Measurements from ENCODE around the gene CPNE6. TPM values are rescaled to one million over a fixed set of nuclear protein-coding genes. Genes with fewer than 3 reads are reported as not detected.
A peak's percentile ranks its signal among the peaks of the same experiment; 100 is the strongest.
"Not testable (repeated sequence)": the region's sequence is repeated elsewhere in the genome, so short reads cannot be mapped to it uniquely, and the experiment has no call there.

CPNE6 gene
- not detected in 2 replicates for total RNA-seq (2012; rRNA removed)

GRCh38 chr14:24071144-24071697, at the start of gene CPNE6:
Gene CPNE6 (plus strand): TSS chr14:24071562. CDS start chr14:24072937, 1,375 bp downstream.
- H3K27me3 ChIP-seq (ENCODE audit: control insufficient read depth, insufficient read depth, low read length): peaks cover 77% of the 10 kb centered on the region
- H3K36me3 ChIP-seq (ENCODE audit: insufficient read depth, low read length): no peaks in the 10 kb centered on the region
- no peak within 1 kb of the TSS for H3K4me2 ChIP-seq (ENCODE audit: low read length)
- no peak within 1 kb of the TSS for H3K4me3 ChIP-seq (ENCODE audit: low read length)
- no peaks in the 10 kb centered on the region for H3K4me1 ChIP-seq (ENCODE audit: control insufficient read depth, insufficient read depth, low read length)
- H3K9ac ChIP-seq (ENCODE audit: low read depth, low read length): no peak within 1 kb of the TSS
- no peaks in the 10 kb centered on the region for H3K9me3 ChIP-seq (replicated peaks; ENCODE audit: low read length)

- not testable (repeated sequence) for H3K9me3 ChIP-seq (replicated peaks; ENCODE audit: low read length); H3K27me3 ChIP-seq (ENCODE audit: control insufficient read depth, insufficient read depth, low read length); H3K36me3 ChIP-seq (ENCODE audit: insufficient read depth, low read length); H3K4me3 ChIP-seq (ENCODE audit: low read length); H3K9ac ChIP-seq (ENCODE audit: low read depth, low read length); H3K4me2 ChIP-seq (ENCODE audit: low read length); H3K4me1 ChIP-seq (ENCODE audit: control insufficient read depth, insufficient read depth, low read length)
Observed at GRCh38 chr14:24024939-24025418, 46.4 kb upstream of the CPNE6 start.

DNA sequence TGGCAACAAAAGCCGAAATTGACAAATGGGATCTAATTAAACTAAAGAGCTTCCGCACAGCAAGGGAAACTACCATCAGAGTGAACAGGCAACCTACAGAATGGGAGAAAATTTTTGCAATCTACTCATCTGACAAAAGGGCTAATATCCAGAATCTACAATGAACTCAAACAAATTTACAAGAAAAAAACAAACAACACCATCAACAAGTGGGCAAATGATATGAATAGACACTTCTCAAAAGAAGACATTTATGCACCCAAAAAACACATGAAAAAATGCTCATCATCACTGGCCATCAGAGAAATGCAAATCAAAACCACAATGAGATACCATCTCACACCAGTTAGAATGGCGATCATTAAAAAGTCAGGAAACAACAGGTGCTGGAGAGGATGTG, 41.7 kb upstream of the CPNE6 start:
- H3K36me3 ChIP-seq (ENCODE audit: insufficient read depth, low read length); H3K27me3 ChIP-seq (ENCODE audit: control insufficient read depth, insufficient read depth, low read length); H3K9me3 ChIP-seq (replicated peaks; ENCODE audit: low read length); H3K4me3 ChIP-seq (ENCODE audit: low read length); H3K4me1 ChIP-seq (ENCODE audit: control insufficient read depth, insufficient read depth, low read length); H3K9ac ChIP-seq (ENCODE audit: low read depth, low read length); H3K4me2 ChIP-seq (ENCODE audit: low read length): not testable (repeated sequence)

GRCh38 chr14:24031331-24031730, 40.0 kb upstream of the CPNE6 start:
- H3K9me3 ChIP-seq (replicated peaks; ENCODE audit: low read length); H3K27me3 ChIP-seq (ENCODE audit: control insufficient read depth, insufficient read depth, low read length); H3K4me2 ChIP-seq (ENCODE audit: low read length); H3K9ac ChIP-seq (ENCODE audit: low read depth, low read length); H3K36me3 ChIP-seq (ENCODE audit: insufficient read depth, low read length); H3K4me3 ChIP-seq (ENCODE audit: low read length); H3K4me1 ChIP-seq (ENCODE audit: control insufficient read depth, insufficient read depth, low read length): not testable (repeated sequence)

GRCh38 chr14:24032727-24033418, 38.5 kb upstream of the CPNE6 start:
- Histone ChIP-seq H3K4me1 (ENCODE audit: control insufficient read depth, insufficient read depth, low read length) (peaks cover 3% of the 10 kb centered on the region), H3K36me3 (ENCODE audit: insufficient read depth, low read length) (no peaks in the 10 kb centered on the region), H3K9me3 (replicated peaks; ENCODE audit: low read length) (no peaks in the 10 kb centered on the region), H3K9ac (ENCODE audit: low read depth, low read length) (no peak overlapping the region), H3K4me3 (ENCODE audit: low read length) (no peak overlapping the region), H3K4me2 (ENCODE audit: low read length) (no peak overlapping the region), H3K27me3 (ENCODE audit: control insufficient read depth, insufficient read depth, low read length) (no peaks in the 10 kb centered on the region)

DNA sequence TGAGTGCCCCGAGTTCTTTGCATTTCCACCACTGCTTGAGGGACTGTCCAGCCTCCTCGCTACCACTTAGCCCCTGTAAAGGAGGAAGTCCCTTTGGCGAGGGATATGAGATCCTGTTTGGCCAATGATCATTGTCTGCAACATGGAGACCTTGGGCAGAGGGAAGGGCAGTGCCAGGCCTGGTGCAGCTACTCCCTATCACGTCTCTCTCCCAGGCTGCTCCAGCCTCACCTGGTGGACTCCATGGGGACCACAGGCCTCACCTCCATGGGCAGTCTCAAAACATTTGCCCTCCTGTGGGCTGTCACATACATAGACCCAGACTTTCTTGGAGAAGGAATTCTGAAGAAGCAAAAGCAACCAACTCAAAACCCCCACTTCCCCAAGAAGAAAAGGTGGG, 35.6 kb upstream of the CPNE6 start:
- not testable (repeated sequence) for H3K36me3 ChIP-seq (ENCODE audit: insufficient read depth, low read length); H3K9me3 ChIP-seq (replicated peaks; ENCODE audit: low read length); H3K4me1 ChIP-seq (ENCODE audit: control insufficient read depth, insufficient read depth, low read length); H3K27me3 ChIP-seq (ENCODE audit: control insufficient read depth, insufficient read depth, low read length)
- peak overlapping the region; percentile 94 for H3K4me2 ChIP-seq (ENCODE audit: low read length)
- peak overlapping the region; percentile 82 for H3K4me3 ChIP-seq (ENCODE audit: low read length)
- peak overlapping the region; percentile 81 for H3K9ac ChIP-seq (ENCODE audit: low read depth, low read length)

DNA sequence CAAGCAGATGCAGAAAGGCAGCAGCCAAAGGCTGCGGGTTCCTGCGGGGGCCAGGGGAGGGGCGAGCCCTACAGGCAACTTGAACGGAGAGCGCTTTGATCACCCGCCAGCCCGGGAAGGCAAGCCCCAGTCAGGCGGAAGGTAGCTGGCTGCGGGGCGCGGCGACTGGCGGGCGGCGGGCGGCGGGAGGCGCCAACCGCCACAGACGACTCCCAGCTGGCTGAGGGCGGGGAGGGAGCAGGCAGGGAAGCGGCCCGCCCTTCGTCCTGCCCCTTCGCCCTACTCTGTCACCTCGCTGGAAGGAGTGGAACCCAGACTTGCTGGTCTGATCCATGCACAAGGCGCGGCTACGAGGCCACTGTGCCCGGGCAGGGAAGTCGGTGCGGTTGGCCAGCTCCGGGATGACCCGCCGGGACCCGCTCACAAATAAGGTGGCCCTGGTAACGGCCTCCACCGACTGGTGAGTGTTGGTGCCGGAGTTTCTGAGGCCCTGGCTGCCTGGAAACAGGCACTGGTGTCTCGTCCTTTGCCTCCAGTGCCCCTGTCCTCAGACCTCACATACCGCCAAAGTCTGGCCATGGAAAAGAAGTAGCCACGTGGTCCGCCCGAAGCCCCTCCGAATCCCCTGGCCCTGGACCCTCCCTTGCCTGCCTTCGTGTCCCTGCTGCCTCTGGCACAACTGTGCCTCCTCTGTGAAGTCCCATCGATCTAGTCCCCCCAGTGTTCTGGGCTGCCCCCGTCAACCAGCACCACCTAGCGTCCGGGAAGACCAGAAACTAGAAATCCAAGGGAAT, 35.0 kb upstream of the CPNE6 start:
- Histone ChIP-seq H3K4me2 (ENCODE audit: low read length) (peak overlapping the region; percentile 94), H3K9ac (ENCODE audit: low read depth, low read length) (peak overlapping the region; percentile 81), H3K9me3 (replicated peaks; ENCODE audit: low read length) (no peaks in the 10 kb centered on the region), H3K36me3 (ENCODE audit: insufficient read depth, low read length) (no peaks in the 10 kb centered on the region), H3K27me3 (ENCODE audit: control insufficient read depth, insufficient read depth, low read length) (no peaks in the 10 kb centered on the region), H3K4me3 (ENCODE audit: low read length) (peak overlapping the region; percentile 82), H3K4me1 (ENCODE audit: control insufficient read depth, insufficient read depth, low read length) (peaks cover 3% of the 10 kb centered on the region)

DNA sequence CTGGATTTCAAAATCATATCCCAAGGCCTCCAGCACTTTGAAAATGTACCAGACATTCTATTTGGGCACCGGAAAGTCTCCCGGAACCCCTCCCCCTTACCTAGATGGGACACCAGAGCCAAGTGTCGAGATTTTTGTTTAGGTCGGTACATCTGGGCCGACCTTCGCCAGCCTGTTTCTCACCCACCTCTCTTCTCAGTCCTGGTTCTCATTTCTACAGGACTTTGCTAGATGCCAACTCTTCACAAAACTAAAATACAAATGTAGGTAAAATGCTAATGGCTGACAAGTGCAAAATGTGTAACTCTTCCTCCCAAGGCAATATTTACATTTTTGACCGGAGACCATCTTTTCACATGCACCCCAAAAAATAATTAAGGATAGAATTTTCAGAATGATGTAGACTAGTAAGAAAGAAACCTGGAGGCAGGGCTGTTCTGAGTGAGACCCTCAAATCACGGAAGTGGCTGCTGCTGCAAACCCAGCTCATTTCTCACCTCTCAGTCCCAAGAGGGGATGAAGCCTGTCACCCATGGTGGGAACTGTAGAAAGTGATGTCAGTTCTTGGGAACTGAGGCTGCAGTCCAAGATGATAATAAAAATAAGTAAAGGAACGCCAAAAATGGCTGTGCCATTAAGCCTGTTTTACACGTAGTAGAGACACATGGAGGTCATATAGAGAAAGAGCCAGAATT, 34.3 kb upstream of the CPNE6 start:
- H3K27me3 ChIP-seq (ENCODE audit: control insufficient read depth, insufficient read depth, low read length); H3K9me3 ChIP-seq (replicated peaks; ENCODE audit: low read length); H3K36me3 ChIP-seq (ENCODE audit: insufficient read depth, low read length); H3K4me1 ChIP-seq (ENCODE audit: control insufficient read depth, insufficient read depth, low read length): not testable (repeated sequence)
- H3K9ac ChIP-seq (ENCODE audit: low read depth, low read length): peak overlapping the region; percentile 81
- H3K4me2 ChIP-seq (ENCODE audit: low read length): peak overlapping the region; percentile 94
- H3K4me3 ChIP-seq (ENCODE audit: low read length): peak overlapping the region; percentile 82

DNA sequence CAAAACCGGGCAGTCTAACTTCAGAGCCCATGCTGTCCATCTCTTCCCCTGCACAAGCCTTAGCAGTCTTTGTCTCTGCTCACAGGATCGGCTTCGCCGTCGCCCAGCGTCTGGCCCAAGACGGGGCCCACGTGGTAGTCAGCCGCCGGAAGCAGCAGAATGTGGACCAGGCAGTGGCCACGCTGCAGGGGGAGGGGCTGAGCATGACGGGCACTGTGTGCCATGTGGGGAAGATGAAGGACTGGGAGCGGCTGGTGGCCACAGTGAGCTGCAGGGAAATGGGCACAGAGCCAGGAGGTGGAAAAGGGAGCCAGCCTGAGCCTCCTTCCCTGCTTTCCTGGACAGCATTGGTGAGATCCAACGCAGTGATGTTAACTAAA, 33.7 kb upstream of the CPNE6 start:
- Histone ChIP-seq H3K9me3 (replicated peaks; ENCODE audit: low read length) (no peaks in the 10 kb centered on the region), H3K36me3 (ENCODE audit: insufficient read depth, low read length) (no peaks in the 10 kb centered on the region), H3K4me1 (ENCODE audit: control insufficient read depth, insufficient read depth, low read length) (peaks cover 3% of the 10 kb centered on the region), H3K4me2 (ENCODE audit: low read length) (no peak overlapping the region), H3K27me3 (ENCODE audit: control insufficient read depth, insufficient read depth, low read length) (peaks cover 5% of the 10 kb centered on the region), H3K4me3 (ENCODE audit: low read length) (no peak overlapping the region), H3K9ac (ENCODE audit: low read depth, low read length) (no peak overlapping the region)

GRCh38 chr14:24038686-24039085, 32.7 kb upstream of the CPNE6 start:
- Histone ChIP-seq H3K4me1 (ENCODE audit: control insufficient read depth, insufficient read depth, low read length) (peaks cover 3% of the 10 kb centered on the region), H3K9ac (ENCODE audit: low read depth, low read length) (no peak overlapping the region), H3K4me2 (ENCODE audit: low read length) (no peak overlapping the region)

GRCh38 chr14:24040692-24041091, 30.7 kb upstream of the CPNE6 start:
- no peaks in the 10 kb centered on the region for H3K36me3 ChIP-seq (ENCODE audit: insufficient read depth, low read length)
- H3K9ac ChIP-seq (ENCODE audit: low read depth, low read length): no peak overlapping the region
- peaks cover 3% of the 10 kb centered on the region for H3K4me1 ChIP-seq (ENCODE audit: control insufficient read depth, insufficient read depth, low read length)
- no peak overlapping the region for H3K4me2 ChIP-seq (ENCODE audit: low read length)
- peaks cover 10% of the 10 kb centered on the region for H3K27me3 ChIP-seq (ENCODE audit: control insufficient read depth, insufficient read depth, low read length)
- H3K9me3 ChIP-seq (replicated peaks; ENCODE audit: low read length): no peaks in the 10 kb centered on the region
- no peak overlapping the region for H3K4me3 ChIP-seq (ENCODE audit: low read length)

More at GRCh38 chr14:24038686-24039085, 32.7 kb upstream of the CPNE6 start:
- Histone ChIP-seq H3K36me3 (ENCODE audit: insufficient read depth, low read length) (no peaks in the 10 kb centered on the region), H3K9me3 (replicated peaks; ENCODE audit: low read length) (no peaks in the 10 kb centered on the region), H3K4me3 (ENCODE audit: low read length) (no peak overlapping the region), H3K27me3 (ENCODE audit: control insufficient read depth, insufficient read depth, low read length) (peaks cover 7% of the 10 kb centered on the region)

Measured in skeletal muscle satellite cell (primary cell).